Activated CD8-positive, alpha-beta memory T cell treated with anti-CD3 and anti-CD28 coated beads for 24 hours (primary cell): ENCODE measurements around the gene KRTAP5-6.
A peak's percentile ranks its signal among the peaks of the same experiment; 100 is the strongest.

Experiments
- DNase-seq: peaks from one replicate; pipeline ENCODE4 v3.0.0-alpha.2; 2020

KRTAP5-6 gene

GRCh38 chr11:1734641-1735081, 37.7 kb downstream of the KRTAP5-6 start:
- DNase-seq = no peak

- no peak for DNase-seq
Observed at GRCh38 chr11:1735271-1735670, 38.3 kb downstream of the KRTAP5-6 start.

GRCh38 chr11:1736447-1736992, 39.5 kb downstream of the KRTAP5-6 start:
- DNase-seq = no peak

GRCh38 chr11:1737080-1737757, 40.2 kb downstream of the KRTAP5-6 start:
- no peak for DNase-seq

GRCh38 chr11:1738380-1738779, 41.4 kb downstream of the KRTAP5-6 start:
- DNase-seq = no peak

GRCh38 chr11:1739576-1739975, 42.6 kb downstream of the KRTAP5-6 start:
- DNase-seq = no peak

GRCh38 chr11:1740786-1741530, 44.0 kb downstream of the KRTAP5-6 start:
- DNase-seq = no peak

- DNase-seq = no peak
Observed at GRCh38 chr11:1741741-1742140, 44.7 kb downstream of the KRTAP5-6 start.

- DNase-seq = no peak
Observed at GRCh38 chr11:1742371-1742770, 45.4 kb downstream of the KRTAP5-6 start.

- no peak for DNase-seq
Observed at GRCh38 chr11:1742869-1743584, 46.0 kb downstream of the KRTAP5-6 start.

GRCh38 chr11:1743585-1744136, 46.7 kb downstream of the KRTAP5-6 start:
- DNase-seq = no peak

GRCh38 chr11:1744137-1744886, 47.3 kb downstream of the KRTAP5-6 start:
- DNase-seq = peak; percentile 45

GRCh38 chr11:1744891-1745700, 48.1 kb downstream of the KRTAP5-6 start:
- DNase-seq = no peak

- no peak for DNase-seq
Observed at GRCh38 chr11:1745701-1746320, 48.8 kb downstream of the KRTAP5-6 start.

GRCh38 chr11:1746511-1746931, 49.5 kb downstream of the KRTAP5-6 start:
- DNase-seq = no peak

- no peak for DNase-seq
Observed at GRCh38 chr11:1746956-1747752, 50.2 kb downstream of the KRTAP5-6 start.
